HCT116 (cell line): Measurements from ENCODE around the gene GABRG2. TPM values are rescaled to one million over a fixed set of nuclear protein-coding genes. Genes with fewer than 3 reads are reported as not detected.
"Not testable (repeated sequence)": the region's sequence is repeated elsewhere in the genome, so short reads cannot be mapped to it uniquely, and the experiment has no call there.

Source experiments
- ATAC-seq: fragments of 200-7000 bp; cut with Tn5 transposase; 2 replicates; pipeline ENCODE4 v1.9.1; 2020; ENCODE audit warnings: mild to moderate bottlenecking, moderate library complexity
- BruUV-seq: library from RNA; stranded (reverse); fragments of 400-500 nt; replicated peaks from 2 replicates; lab custom pipeline; 2021; lab: Mats Ljungman, UMichigan
- CTCF ChIA-PET: fragments of 300-600 bp; sonication (Branson Sonifier 250); formaldehyde crosslinking; loops from one replicate; lab custom pipeline; 2021; ENCODE audit warnings: antibody characterized with exemption; lab: Charles Lee
- POLR2A ChIA-PET: fragments of 300-600, 350-600 bp; sonication (Branson Sonifier 250); formaldehyde crosslinking; loops from one replicate; lab custom pipeline; 2021; ENCODE audit warnings: antibody characterized with exemption; lab: Charles Lee
- RAD21 ChIA-PET, 2 experiments: fragments of 300-600 bp; sonication (Branson Sonifier 250); formaldehyde crosslinking; loops; one replicate each; lab custom pipeline; 2023; ENCODE audit warnings: low total read pairs in 2 of 2; ENCODE audit not compliant: uncharacterized antibody in 2 of 2, unreplicated experiment in 2 of 2, low non-redundant PET in 1 of 2; lab: Charles Lee
- DNase-seq: peaks from one replicate; pipeline ENCODE4 v3.0.0-alpha.2; 2010; ENCODE audit warnings: low read depth, low spot score
- H2AFZ ChIP-seq: fragments of 200-600 bp; shearing (Covaris generic), sonication (generic); 2 replicates; pipeline ENCODE4 v1.6.1; 2017; ENCODE audit warnings: low read depth, mixed run types, mixed read lengths, antibody characterized with exemption, low read length; ENCODE audit not compliant: poor library complexity, severe bottlenecking
- H3K27ac ChIP-seq: 2 replicates; pipeline ENCODE4 v1.5.1; 2012; ENCODE audit warnings: low read depth, low read length
- H3K27me3 ChIP-seq: fragments of 200-600 bp; sonication (generic); 2 replicates; pipeline ENCODE4 v1.6.1; 2016; ENCODE audit warnings: mixed run types, low read length, mixed read lengths; ENCODE audit not compliant: insufficient read depth
- H3K36me3 ChIP-seq, 2 experiments: fragments of 200-500 bp in 1 of 2; fragments of 200-600 bp in 1 of 2; sonication (Bioruptor generic) in 1 of 2; sonication (generic) in 1 of 2; 2 replicates each; pipeline versions ENCODE4 v1.5.1 to v1.6.1; 2014 to 2016; ENCODE audit warnings: low read length in 2 of 2, inconsistent platforms in 1 of 2, mixed read lengths in 1 of 2, mixed run types in 1 of 2; ENCODE audit not compliant: insufficient read depth in 2 of 2, control insufficient read depth in 1 of 2
- H3K4me1 ChIP-seq, 2 experiments: fragments of 200-600 bp in 1 of 2; sonication (generic) in 1 of 2; 2 replicates each; pipeline versions ENCODE4 v1.5.1 to v1.6.1; 2012 to 2017; ENCODE audit warnings: low read length in 2 of 2, inconsistent platforms in 1 of 2, mild to moderate bottlenecking in 1 of 2, mixed read lengths in 1 of 2, mixed run types in 1 of 2, moderate library complexity in 1 of 2; ENCODE audit not compliant: insufficient read depth in 2 of 2, control insufficient read depth in 1 of 2
- H3K4me2 ChIP-seq: fragments of 200-600 bp; sonication (generic); 2 replicates; pipeline ENCODE4 v1.6.1; 2017; ENCODE audit warnings: mixed run types, low read length, mixed read lengths
- H3K4me3 ChIP-seq, 2 experiments: fragments of 200-600 bp in 1 of 2; sonication (generic) in 1 of 2; replicated peaks in 1 of 2; 2 replicates each; pipeline ENCODE4 v1.5.1; 2011 to 2016; ENCODE audit warnings: low read length in 2 of 2, control low read depth in 1 of 2, low read depth in 1 of 2, mild to moderate bottlenecking in 1 of 2, mixed read lengths in 1 of 2, mixed run types in 1 of 2
- H3K79me2 ChIP-seq: fragments of 200-600 bp; sonication (generic); 2 replicates; pipeline ENCODE4 v1.6.1; 2017; ENCODE audit warnings: mild to moderate bottlenecking, mixed run types, low read length, moderate library complexity, mixed read lengths; ENCODE audit not compliant: insufficient read depth
- H3K9ac ChIP-seq: fragments of 200-600 bp; sonication (generic); 2 replicates; pipeline ENCODE4 v1.6.1; 2016; ENCODE audit warnings: low read length, mixed read lengths
- H3K9me2 ChIP-seq: fragments of 200-600 bp; sonication (generic), shearing (Covaris generic); 2 replicates; pipeline ENCODE4 v1.6.1; 2017; ENCODE audit warnings: mixed run types, mild to moderate bottlenecking, moderate library complexity; ENCODE audit not compliant: insufficient read depth
- H3K9me3 ChIP-seq, 2 experiments: fragments of 200-500 bp in 1 of 2; fragments of 200-600 bp in 1 of 2; sonication (Bioruptor generic) in 1 of 2; sonication (generic) in 1 of 2; 2 replicates each; pipeline ENCODE4 v1.6.1; 2014 to 2017; ENCODE audit warnings: low read length in 2 of 2, mixed read lengths in 2 of 2, inconsistent platforms in 1 of 2, low read depth in 1 of 2, mild to moderate bottlenecking in 1 of 2, mixed run types in 1 of 2, moderate library complexity in 1 of 2; ENCODE audit not compliant: control insufficient read depth in 1 of 2, insufficient read depth in 1 of 2
- H4K20me1 ChIP-seq: fragments of 200-600 bp; sonication (generic), shearing (Covaris generic); 2 replicates; pipeline ENCODE4 v1.6.1; 2017; ENCODE audit warnings: mixed run types, mild to moderate bottlenecking, moderate library complexity; ENCODE audit not compliant: insufficient read depth
- ATF3 ChIP-seq: IDR thresholded peaks from 2 replicates; pipeline ENCODE4 v1.6.1; 2012
- EGR1 ChIP-seq: IDR thresholded peaks from 2 replicates; pipeline ENCODE4 v1.6.1; 2012; ENCODE audit warnings: low read depth
- ELF1 ChIP-seq: IDR thresholded peaks from 2 replicates; pipeline ENCODE4 v1.6.1; 2012; ENCODE audit warnings: low read depth, borderline replicate concordance
- FOSL1 ChIP-seq: IDR thresholded peaks from 2 replicates; pipeline ENCODE4 v1.6.1; 2012; ENCODE audit warnings: low read depth
- MAX ChIP-seq: IDR thresholded peaks from 2 replicates; pipeline ENCODE4 v1.6.1; 2012
- POLR2A ChIP-seq: IDR thresholded peaks from 2 replicates; pipeline ENCODE4 v1.7.0; 2011; ENCODE audit warnings: borderline replicate concordance; ENCODE audit not compliant: insufficient read depth, insufficient read length; ENCODE audit errors: extremely low read depth
- POLR2AphosphoS5 ChIP-seq: IDR thresholded peaks from 2 replicates; pipeline ENCODE4 v1.6.1; 2011; ENCODE audit warnings: mild to moderate bottlenecking, low read depth, low read length, moderate library complexity
- RAD21 ChIP-seq: IDR thresholded peaks from 2 replicates; pipeline ENCODE4 v1.6.1; 2012; ENCODE audit warnings: low read depth, mild to moderate bottlenecking
- REST ChIP-seq: IDR thresholded peaks from 2 replicates; pipeline ENCODE4 v1.6.1; 2012; ENCODE audit warnings: low read depth
- SIN3A ChIP-seq: IDR thresholded peaks from 2 replicates; pipeline ENCODE4 v1.6.1; 2012; ENCODE audit warnings: low read depth
- SRF ChIP-seq: IDR thresholded peaks from 2 replicates; pipeline ENCODE4 v1.6.1; 2012; ENCODE audit warnings: low read depth
- TCF7L2 ChIP-seq: IDR thresholded peaks from 2 replicates; pipeline ENCODE4 v1.7.0; 2011; ENCODE audit warnings: borderline replicate concordance, inconsistent platforms; ENCODE audit not compliant: insufficient read depth, insufficient read length; ENCODE audit errors: extremely low read depth
- intact Hi-C: fragments of 100-400 bp; cut with micrococcal nuclease; formaldehyde crosslinking; loops from 2 replicates; pipeline ENCODE4 v1.10.0; 2022
- total RNA-seq: library from RNA; stranded (reverse); gene quantifications from one replicate; pipeline ENCODE4 v1.2.1, GENCODE V29; 2021; ENCODE audit not compliant: unreplicated experiment

Gene GABRG2
- total RNA-seq, 1 experiment from 2014 or later = 5.8 TPM

GRCh38 chr5:162047279-162047678 is 20.3 kb upstream of the GABRG2 start:
- ATAC-seq (no peak), DNase-seq (no peak)
- TF ChIP-seq POLR2AphosphoS5 (no peak), REST (no peak), SRF (no peak), SIN3A (no peak), POLR2A (no peak)
- BruUV-seq = no TSS peak
- no peaks in the 10 kb centered on the region; a peak in 1 of 4 replicates for H3K9me3 ChIP-seq
- no peaks in the 10 kb centered on the region for H3K9me2 ChIP-seq
- ChIA-PET CTCF (no interaction called here), RAD21 (no interaction called here), POLR2A (no interaction called here)
- H3K79me2 ChIP-seq = no peaks in the 10 kb centered on the region
- no peaks in the 10 kb centered on the region for H3K27me3 ChIP-seq
- no peak overlapping the region for H3K9ac ChIP-seq
- H4K20me1 ChIP-seq = no peaks in the 10 kb centered on the region
- no peak overlapping the region for H3K27ac ChIP-seq
- no peaks in the 10 kb centered on the region; a peak in 1 of 4 replicates for H3K36me3 ChIP-seq
- no peak overlapping the region for H2AFZ ChIP-seq
- intact Hi-C loops = no loop called here
- H3K4me2 ChIP-seq = no peak overlapping the region
- no peaks in the 10 kb centered on the region for H3K4me1 ChIP-seq
- no peak overlapping the region for H3K4me3 ChIP-seq

- ChIA-PET CTCF (no interaction called here), RAD21 (no interaction called here), POLR2A (no interaction called here)
- no peaks in the 10 kb centered on the region; a peak in 2 of 4 replicates for H3K4me1 ChIP-seq
- DNase-seq (no peak), ATAC-seq (no peak)
- no peak overlapping the region for H3K9ac ChIP-seq
- H3K27me3 ChIP-seq = no peaks in the 10 kb centered on the region
- no TSS peak for BruUV-seq
- no peaks in the 10 kb centered on the region for H4K20me1 ChIP-seq
- no peak for TF ChIP-seq EGR1
- no peak for TF ChIP-seq TCF7L2
- no peak for TF ChIP-seq POLR2A
- no peak for TF ChIP-seq FOSL1
- TF ChIP-seq ELF1 = no peak
- TF ChIP-seq RAD21 = no peak
- TF ChIP-seq SIN3A = no peak
- no peak for TF ChIP-seq MAX
- no peak for TF ChIP-seq ATF3
- H3K4me2 ChIP-seq = no peak overlapping the region
- H3K9me2 ChIP-seq = no peaks in the 10 kb centered on the region
- H3K27ac ChIP-seq = no peak overlapping the region
- no peak overlapping the region for H3K4me3 ChIP-seq
- no peaks in the 10 kb centered on the region for H3K79me2 ChIP-seq
- H3K36me3 ChIP-seq = no peaks in the 10 kb centered on the region; a peak in 1 of 4 replicates
- intact Hi-C loops = no loop called here
- H3K9me3 ChIP-seq = 0 out of 4 replicates have a peak, but pooled peaks cover 0 to 3% of the 10 kb centered on the region in 2 experiments
- no peak overlapping the region for H2AFZ ChIP-seq
Measured at GRCh38 chr5:162052676-162053075, 14.9 kb upstream of the GABRG2 start.

GRCh38 chr5:162055095-162055494 is 12.5 kb upstream of the GABRG2 start:
- H3K4me2 ChIP-seq, ATAC-seq, BruUV-seq, H3K9ac ChIP-seq, H3K36me3 ChIP-seq, RAD21 ChIA-PET, CTCF ChIA-PET, H3K27me3 ChIP-seq, H3K79me2 ChIP-seq, DNase-seq, H3K4me3 ChIP-seq, H3K27ac ChIP-seq, H3K4me1 ChIP-seq, H3K9me2 ChIP-seq, intact Hi-C loops, H4K20me1 ChIP-seq, POLR2A ChIA-PET, H3K9me3 ChIP-seq, H2AFZ ChIP-seq: not testable (repeated sequence)
